PFSK-1 (cell line): Measurements from ENCODE around the gene NHLRC1.

Experiments used
- FOXP2 ChIP-seq: optimal IDR thresholded peaks from 2 replicates; pipeline ENCODE3; 2011; ENCODE audit warnings: borderline replicate concordance, control low read depth, inconsistent platforms; ENCODE audit not compliant: insufficient read depth; ENCODE audit errors: extremely low read length, extremely low read depth
- POLR2AphosphoS5 ChIP-seq: IDR thresholded peaks from 2 replicates; pipeline ENCODE4 v1.6.1; 2012; ENCODE audit warnings: low read depth, mild to moderate bottlenecking, control low read depth, low read length, moderate library complexity
- SIN3A ChIP-seq: IDR thresholded peaks from 2 replicates; pipeline ENCODE4 v1.6.1; 2012; ENCODE audit warnings: mild to moderate bottlenecking, low read length, moderate library complexity, borderline replicate concordance; ENCODE audit not compliant: insufficient read depth
- TAF1 ChIP-seq: IDR thresholded peaks from 2 replicates; pipeline ENCODE4 v1.6.1; 2012; ENCODE audit warnings: low read length, control low read depth, borderline replicate concordance; ENCODE audit not compliant: insufficient read depth
- TF ChIP-seq, protein P1 (sequence below), 2 experiments: IDR thresholded peaks; 2 replicates each; pipeline versions ENCODE4 v1.6.1 to v1.8.0; 2011 to 2012; ENCODE audit warnings: low read depth in 2 of 2, low read length in 2 of 2, control low read depth in 1 of 2, inconsistent platforms in 1 of 2, mild to moderate bottlenecking in 1 of 2, moderate library complexity in 1 of 2; ENCODE audit not compliant: insufficient read depth in 1 of 2

NHLRC1 gene

DNA sequence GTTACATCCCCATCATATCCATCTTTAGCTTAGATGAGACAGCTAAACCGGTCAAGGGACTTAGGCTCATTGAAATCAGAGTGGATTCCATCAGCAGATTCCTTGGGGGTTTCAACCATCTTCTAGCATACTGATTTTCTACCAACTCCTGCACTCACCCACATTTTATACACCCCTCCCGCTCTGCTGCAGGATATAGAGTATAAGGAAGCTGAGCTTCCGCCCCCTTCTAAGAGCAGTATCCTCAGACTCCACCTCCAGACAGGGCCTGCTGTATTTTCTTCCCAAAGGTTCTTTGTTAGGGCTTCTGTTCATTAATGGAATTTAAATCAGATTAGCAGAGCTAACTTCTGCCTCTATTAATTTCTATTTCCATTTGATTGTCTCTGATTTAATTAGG is 9.9 kb upstream of the NHLRC1 start:
- TF ChIP-seq POLR2AphosphoS5 (no peak), TAF1 (no peak), FOXP2 (no peak), SIN3A (no peak)
- TF ChIP-seq, protein P1, sequence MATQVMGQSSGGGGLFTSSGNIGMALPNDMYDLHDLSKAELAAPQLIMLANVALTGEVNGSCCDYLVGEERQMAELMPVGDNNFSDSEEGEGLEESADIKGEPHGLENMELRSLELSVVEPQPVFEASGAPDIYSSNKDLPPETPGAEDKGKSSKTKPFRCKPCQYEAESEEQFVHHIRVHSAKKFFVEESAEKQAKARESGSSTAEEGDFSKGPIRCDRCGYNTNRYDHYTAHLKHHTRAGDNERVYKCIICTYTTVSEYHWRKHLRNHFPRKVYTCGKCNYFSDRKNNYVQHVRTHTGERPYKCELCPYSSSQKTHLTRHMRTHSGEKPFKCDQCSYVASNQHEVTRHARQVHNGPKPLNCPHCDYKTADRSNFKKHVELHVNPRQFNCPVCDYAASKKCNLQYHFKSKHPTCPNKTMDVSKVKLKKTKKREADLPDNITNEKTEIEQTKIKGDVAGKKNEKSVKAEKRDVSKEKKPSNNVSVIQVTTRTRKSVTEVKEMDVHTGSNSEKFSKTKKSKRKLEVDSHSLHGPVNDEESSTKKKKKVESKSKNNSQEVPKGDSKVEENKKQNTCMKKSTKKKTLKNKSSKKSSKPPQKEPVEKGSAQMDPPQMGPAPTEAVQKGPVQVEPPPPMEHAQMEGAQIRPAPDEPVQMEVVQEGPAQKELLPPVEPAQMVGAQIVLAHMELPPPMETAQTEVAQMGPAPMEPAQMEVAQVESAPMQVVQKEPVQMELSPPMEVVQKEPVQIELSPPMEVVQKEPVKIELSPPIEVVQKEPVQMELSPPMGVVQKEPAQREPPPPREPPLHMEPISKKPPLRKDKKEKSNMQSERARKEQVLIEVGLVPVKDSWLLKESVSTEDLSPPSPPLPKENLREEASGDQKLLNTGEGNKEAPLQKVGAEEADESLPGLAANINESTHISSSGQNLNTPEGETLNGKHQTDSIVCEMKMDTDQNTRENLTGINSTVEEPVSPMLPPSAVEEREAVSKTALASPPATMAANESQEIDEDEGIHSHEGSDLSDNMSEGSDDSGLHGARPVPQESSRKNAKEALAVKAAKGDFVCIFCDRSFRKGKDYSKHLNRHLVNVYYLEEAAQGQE (IDR thresholded peaks at IDR 0.05; ENCODE audit: insufficient read depth in 1 of 2, low read depth in 2 of 2, low read length in 2 of 2), result no peak

DNA sequence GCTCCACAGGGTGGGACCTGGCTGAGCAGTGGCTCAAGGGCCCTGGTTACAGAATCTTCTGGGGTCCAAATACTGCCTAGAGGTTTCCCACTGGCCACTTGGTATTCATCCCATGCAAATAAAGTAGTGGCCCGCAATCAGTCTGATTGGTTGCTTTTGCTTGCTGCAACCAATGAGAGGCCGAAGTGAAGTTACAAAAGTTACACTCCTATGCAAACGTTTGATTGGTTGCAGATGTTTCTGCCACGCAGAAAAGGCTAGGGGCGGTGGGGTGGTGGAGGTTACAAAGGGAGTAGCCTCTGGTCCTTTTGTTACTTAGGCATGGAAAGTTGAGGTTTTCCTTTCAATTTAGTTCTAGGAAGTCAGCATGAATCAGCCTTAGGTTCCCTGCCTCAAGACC is 3.6 kb upstream of the NHLRC1 start:
- TF ChIP-seq FOXP2 (no peak), TAF1 (no peak), SIN3A (no peak), POLR2AphosphoS5 (no peak)
- TF ChIP-seq, protein P1 (IDR thresholded peaks at IDR 0.05; ENCODE audit: insufficient read depth in 1 of 2, low read depth in 2 of 2, low read length in 2 of 2), result no peak

DNA sequence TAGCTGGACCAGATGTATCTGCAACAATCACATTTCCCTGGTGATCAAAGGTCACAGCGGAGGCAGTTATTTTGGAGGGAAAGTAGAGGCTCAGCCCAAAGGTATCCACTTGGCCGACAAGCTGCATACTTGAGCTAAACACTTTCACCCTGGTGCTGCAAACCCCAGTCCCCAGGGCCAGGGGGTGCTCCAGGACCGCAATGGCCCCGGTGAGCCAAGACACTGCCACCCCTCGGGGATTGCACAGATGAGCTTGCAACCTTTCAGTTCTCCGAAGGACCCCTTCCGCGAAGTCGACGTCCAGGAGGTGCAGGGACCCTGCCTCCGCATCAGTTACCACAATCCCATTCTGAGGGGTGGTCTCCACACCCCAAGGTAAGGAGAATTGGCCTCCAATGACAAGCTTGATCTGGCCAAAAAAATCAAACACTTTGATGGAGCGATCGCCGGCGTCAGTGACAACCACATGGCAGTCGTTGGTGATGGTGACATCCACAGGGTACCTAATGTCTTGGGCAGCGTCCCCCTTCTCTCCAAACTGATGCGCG is 823 bp downstream of the NHLRC1 start:
- TF ChIP-seq SIN3A, result no peak
- TF ChIP-seq, protein P1 (IDR thresholded peaks at IDR 0.05; ENCODE audit: insufficient read depth in 1 of 2, low read depth in 2 of 2, low read length in 2 of 2), result no peak
- TF ChIP-seq FOXP2, result no peak

DNA sequence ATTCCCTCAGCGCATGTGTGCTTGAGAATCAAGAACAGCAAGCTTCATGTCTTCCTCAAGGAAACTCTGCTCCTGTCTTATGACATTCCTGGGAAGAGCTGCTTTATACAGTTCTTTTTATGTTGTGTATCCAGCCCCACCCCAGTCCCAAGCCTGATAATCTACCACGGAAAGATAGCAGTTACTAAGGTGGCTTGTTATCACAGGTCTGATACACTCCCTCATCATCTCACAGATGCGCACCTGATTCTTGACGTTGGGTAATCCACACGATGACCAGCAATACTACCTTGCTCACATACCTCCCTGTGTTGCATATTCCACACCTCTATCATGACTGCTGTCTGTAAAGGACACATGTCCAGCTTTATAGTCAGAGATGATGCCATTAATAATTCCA is 3.2 kb downstream of the NHLRC1 start:
- TF ChIP-seq TAF1 (no peak), POLR2AphosphoS5 (no peak), FOXP2 (no peak), SIN3A (no peak)
- TF ChIP-seq, protein P1 (IDR thresholded peaks at IDR 0.05; ENCODE audit: insufficient read depth in 1 of 2, low read depth in 2 of 2, low read length in 2 of 2), result no peak

DNA sequence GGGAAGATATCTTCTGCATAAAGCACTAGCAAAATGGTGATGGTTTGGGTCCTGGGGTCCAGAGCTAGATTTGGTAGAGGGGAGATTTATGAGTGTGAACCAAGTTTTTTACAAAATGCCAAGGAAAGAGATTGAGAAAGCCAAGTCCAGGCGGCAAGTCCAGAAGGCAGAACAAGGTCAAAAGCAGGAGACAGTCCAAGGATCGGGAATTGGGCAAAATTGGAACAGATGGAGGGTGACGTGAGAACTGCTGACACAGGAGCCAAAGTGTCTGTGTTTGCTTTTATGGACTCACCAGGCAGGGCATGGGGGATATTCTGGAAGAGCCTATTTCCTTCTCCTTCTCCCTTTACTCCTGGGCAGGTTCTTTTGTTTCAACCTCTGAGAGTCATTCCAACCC is 4.1 kb downstream of the NHLRC1 start:
- TF ChIP-seq POLR2AphosphoS5, result no peak
- TF ChIP-seq SIN3A, result no peak
- no peak for TF ChIP-seq TAF1
- TF ChIP-seq, protein P1 (IDR thresholded peaks at IDR 0.05; ENCODE audit: insufficient read depth in 1 of 2, low read depth in 2 of 2, low read length in 2 of 2), result no peak
- no peak for TF ChIP-seq FOXP2
